ENCODE data around the gene RAD51B.
"Not testable (repeated sequence)": the region's sequence is repeated elsewhere in the genome, so short reads cannot be mapped to it uniquely, and the experiment has no call there.

Gene RAD51B

GRCh38 chr14:67942080-67942710 lies 122.6 kb downstream of the RAD51B start:
- no peak for DNase-seq (ENCODE audit: low read depth in 3 of 3, low spot score in 1 of 3)

DNA sequence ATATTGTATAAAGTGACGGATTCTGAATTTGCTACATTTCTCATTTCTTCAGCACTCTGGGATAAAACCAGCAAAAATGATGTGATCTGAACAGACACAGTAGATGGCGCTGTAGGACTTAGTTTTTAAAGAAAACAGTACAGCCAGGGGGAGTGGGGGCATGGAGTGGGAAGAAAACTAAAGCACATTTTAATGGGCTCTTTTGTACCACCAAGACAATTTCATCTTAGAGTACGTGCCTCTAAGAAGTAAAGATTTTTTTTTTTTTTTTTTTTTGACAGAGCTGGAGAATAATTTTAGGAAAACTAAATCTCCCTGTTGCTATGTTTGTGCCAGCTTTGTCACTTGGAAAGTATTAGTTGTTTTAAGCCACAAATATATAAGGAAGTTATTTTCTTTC lies 124.4 kb downstream of the RAD51B start:
- peak in 1 of 3 donors; percentile 1 for DNase-seq (ENCODE audit: low read depth in 3 of 3, low spot score in 1 of 3)

GRCh38 chr14:67944605-67945004 lies 125.0 kb downstream of the RAD51B start:
- no peak for DNase-seq (ENCODE audit: low read depth in 3 of 3, low spot score in 1 of 3)

- no peak for DNase-seq (ENCODE audit: low read depth in 3 of 3, low spot score in 1 of 3)
Observed at GRCh38 chr14:67949771-67950170, 130.2 kb downstream of the RAD51B start.

DNA sequence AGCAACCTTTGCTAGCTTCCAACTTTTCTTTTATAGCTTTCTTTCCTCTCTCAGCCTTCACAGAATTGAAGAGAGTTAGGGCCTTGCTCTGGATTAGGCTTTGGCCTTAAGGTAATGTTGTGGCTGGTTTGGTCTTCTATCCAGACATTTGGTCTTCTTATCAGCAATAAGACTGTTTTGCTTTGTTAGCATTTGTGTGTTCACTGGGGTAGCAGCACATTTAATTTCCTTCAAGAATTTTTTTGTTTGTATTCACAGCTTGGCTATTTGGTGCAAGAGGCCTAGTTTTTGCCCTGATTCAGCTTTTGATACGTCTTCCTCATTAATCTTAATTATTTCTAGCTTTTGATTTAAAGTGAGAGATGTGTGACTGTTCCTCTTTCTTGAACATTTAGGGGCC lies 130.8 kb downstream of the RAD51B start:
- no peak for DNase-seq (ENCODE audit: low read depth in 3 of 3, low spot score in 1 of 3)

DNA sequence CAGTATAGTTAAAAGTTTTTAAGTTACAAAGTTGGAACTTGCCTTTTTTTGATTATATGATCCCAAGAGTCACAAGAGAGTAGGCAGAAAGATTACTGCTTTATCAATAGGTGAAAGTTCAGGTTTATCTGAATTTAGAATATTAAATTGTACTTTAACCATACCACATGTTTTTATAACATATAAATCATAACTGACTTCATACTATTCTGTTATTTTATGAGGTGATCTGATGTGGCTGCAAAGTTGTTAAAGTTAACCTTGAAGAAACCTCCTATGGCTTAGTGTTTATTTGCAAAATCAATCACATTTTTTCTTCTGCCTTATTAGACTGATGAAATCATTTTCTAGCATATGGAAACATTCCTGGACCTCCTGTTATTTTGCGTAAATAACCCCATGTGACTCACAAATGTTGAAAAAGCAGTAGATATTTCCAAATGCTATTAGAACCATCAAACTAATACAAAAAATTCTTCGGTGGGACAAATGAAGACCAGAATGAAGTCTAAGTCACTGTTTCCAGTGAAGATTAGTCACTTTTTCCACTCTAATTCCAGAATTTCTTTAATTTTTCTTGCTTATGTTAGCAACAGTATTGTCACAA lies 132.1 kb downstream of the RAD51B start:
- no peak for DNase-seq (ENCODE audit: low read depth in 3 of 3, low spot score in 1 of 3)

GRCh38 chr14:67952381-67952780 lies 132.8 kb downstream of the RAD51B start:
- no peak for DNase-seq (ENCODE audit: low read depth in 3 of 3, low spot score in 1 of 3)

DNA sequence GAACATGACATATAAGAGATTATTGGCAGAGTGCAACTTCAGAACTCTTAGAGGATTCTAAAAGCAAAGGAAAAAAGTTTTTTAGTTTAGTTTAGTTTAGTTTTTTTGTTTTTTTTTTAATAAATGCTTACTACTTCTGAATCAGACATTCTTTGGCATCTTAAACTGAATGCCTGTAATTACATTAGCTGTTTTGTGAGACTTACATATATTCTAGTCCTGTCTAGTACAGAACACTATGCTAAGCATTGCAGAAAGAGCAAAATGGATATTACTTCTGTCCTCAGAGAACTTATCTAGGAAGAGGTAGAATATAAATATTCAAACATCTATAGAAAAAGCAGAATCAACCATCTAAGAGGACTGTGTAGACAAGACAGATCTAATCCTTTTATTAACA lies 133.2 kb downstream of the RAD51B start:
- no peak for DNase-seq (ENCODE audit: low read depth in 3 of 3, low spot score in 1 of 3)

DNA sequence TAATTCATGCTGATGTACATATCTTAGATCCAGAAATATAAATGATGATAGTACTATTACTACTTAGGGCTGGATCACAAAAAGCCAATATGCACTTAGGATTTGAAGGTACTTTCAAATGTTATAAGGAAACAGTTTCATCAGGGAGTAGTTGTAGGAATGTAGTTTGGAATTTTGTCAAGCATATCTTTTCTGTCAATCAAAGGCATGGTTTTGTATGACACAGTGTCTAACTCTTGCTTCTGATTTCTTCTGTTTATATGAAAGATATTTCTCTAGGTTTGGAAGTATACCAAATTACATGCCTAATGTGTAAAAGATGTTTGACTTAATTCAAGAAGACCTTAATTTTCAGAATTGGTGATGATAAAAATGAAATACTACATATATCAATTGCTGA lies 135.7 kb downstream of the RAD51B start:
- DNase-seq (ENCODE audit: low read depth in 3 of 3, low spot score in 1 of 3) = no peak

DNA sequence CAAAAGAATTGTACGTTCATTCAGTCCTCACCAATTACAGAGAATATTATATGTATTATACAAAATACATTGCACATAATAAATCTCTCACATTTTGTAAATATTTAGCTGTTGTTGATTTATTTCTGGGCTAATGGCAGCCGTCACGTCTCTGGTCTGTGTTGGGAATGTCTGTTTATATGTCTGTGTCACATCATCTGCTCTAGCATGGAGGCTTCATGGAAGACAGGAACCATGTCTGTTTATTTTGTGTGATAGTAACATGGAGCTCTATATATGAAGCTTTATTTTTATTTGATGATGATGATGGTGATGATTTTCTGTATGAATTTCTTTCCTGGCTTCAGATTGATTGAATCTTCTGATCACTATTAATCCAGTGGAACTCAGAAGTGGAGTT lies 138.4 kb downstream of the RAD51B start:
- no peak for DNase-seq (ENCODE audit: low read depth in 3 of 3, low spot score in 1 of 3)

DNA sequence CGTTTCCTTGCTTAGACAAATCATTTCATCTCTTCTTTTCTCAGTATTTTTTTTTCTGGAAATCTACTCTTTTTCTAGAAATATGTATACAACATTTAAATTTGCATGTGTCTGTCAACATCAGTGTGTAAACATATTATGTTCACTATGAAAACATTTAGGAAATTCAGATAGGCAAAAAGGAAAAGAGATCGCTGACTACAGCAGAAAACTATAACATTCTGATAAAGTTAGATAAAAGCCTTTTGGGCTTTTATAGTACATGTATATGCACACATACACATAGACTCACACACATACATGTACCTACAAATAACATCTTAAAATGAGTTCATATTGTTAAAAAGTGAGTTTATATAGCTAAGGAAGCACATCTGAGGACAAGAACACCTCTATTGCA lies 142.1 kb downstream of the RAD51B start:
- no peak for DNase-seq (ENCODE audit: low read depth in 3 of 3, low spot score in 1 of 3)

- DNase-seq (ENCODE audit: low read depth in 3 of 3, low spot score in 1 of 3) = no peak
Observed at GRCh38 chr14:67962215-67962644, 142.7 kb downstream of the RAD51B start.

- no peak for DNase-seq (ENCODE audit: low read depth in 3 of 3, low spot score in 1 of 3)
Observed at GRCh38 chr14:67963545-67963944, 144.0 kb downstream of the RAD51B start.

GRCh38 chr14:67963960-67964812 lies 144.6 kb downstream of the RAD51B start:
- DNase-seq (ENCODE audit: low read depth in 3 of 3, low spot score in 1 of 3) = no peak

- no peak for DNase-seq (ENCODE audit: low read depth in 3 of 3, low spot score in 1 of 3)
Observed at GRCh38 chr14:67965696-67966095, 146.1 kb downstream of the RAD51B start.

DNA sequence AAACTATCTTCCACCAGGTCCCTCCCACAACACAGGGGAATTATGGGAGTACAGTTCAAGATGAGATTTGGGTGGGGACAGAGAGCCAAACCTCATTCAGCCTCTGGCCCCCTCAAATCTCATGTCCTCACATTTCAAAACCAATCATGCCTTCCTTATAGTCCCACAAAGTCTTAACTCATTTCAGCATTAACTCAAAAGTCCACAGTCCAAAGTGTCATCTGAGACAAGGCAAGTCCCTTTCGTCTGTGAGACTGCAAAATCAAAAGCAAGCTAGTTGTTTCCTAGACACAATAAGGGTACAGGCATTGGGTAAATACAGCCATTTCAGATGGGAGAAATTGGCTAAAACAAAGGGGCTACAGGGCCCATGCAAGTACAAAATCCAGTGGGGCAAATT lies 147.6 kb downstream of the RAD51B start:
- DNase-seq (ENCODE audit: low read depth in 3 of 3, low spot score in 1 of 3) = no peak

DNA sequence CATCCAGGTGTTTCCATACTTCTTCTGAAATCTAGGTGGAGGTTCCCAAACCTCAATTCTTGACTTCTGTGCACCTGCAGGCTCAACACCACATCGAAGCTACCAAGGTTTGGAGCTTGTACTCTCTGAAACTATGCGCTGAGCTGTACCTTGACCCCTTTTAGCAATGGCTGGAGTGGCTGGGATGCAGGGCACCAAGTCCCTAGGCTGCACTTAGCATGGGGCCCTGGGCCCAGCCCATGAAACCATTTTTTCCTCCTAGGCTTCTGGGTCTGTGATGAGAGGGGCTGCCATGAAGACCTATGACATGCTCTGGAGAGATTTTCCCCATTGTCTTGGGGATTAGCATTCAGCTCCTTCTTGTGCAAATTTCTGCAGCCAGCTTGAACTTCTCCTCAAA lies 148.4 kb downstream of the RAD51B start:
- not testable (repeated sequence) for DNase-seq (ENCODE audit: low read depth in 3 of 3, low spot score in 1 of 3)

GRCh38 chr14:67970923-67971322 lies 151.3 kb downstream of the RAD51B start:
- no peak for DNase-seq (ENCODE audit: low read depth in 3 of 3, low spot score in 1 of 3)

DNA sequence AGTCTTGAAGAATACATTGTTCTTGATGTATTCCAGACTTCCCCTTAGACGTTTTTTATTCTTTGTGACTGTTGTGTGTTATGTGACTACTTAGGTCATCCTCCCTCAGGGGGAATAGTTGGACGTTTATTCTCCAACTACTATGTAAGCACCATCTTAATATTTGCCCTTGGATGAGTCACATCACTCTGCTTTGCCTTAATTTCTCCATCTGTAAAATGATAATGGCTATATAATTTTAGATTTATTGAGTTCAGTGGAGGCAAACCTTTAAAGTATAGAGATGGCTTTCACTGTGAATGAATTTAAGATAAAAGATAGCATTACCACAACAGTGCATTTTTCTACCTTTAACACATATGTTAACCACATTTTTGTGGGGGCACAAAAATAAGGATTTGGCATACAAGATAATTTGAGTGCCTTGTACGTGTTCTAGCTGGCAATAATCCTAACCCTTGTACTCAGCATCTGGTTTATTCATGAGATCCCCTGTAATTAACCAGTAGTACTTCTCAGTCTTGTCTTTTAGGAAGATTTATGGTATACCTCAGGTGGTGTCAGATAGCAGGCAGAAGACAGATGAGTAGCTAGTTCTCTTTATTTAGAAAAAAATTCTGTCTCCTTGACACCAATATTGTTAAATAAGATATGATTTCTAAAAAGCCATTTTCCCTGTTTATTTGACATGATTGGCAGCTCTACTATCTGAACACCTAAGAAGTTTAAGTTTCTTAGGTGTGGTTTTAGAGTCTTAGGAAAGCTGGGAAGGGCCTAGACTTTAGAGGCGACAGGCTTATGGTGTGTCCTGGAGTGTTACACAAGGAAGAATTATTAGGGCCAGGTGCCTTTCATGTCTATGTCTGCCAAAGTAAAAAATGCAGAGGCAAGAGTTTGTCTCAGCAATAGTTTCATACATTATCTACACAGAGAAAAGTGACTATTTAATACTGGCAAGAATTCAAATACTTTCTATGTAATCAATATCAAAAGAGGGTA lies 152.3 kb downstream of the RAD51B start:
- DNase-seq (ENCODE audit: low read depth in 3 of 3, low spot score in 1 of 3) = no peak

GRCh38 chr14:67973436-67973835 lies 153.9 kb downstream of the RAD51B start:
- no peak for DNase-seq (ENCODE audit: low read depth in 3 of 3, low spot score in 1 of 3)

DNA sequence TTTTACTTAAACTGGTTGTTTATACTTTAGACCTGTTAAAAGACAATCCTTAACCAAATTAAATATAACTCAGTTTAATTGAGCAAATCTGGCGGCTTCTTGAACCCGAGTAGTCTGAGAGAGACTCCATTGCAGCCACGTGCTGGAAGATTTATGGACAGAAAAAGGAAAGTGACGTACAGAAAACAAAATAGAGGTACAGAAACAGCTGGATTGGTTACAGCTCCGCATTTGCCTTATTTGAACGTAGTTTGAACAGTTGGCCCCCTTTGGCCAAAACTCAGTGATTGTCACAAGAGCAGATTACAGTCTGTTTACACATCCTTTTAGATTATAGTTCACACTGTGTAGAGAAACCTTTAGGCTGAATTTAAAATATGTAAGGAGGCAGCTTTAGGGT lies 155.9 kb downstream of the RAD51B start:
- DNase-seq (ENCODE audit: low read depth in 3 of 3, low spot score in 1 of 3) = no peak

Measured in stimulated activated CD4-positive, alpha-beta T cell treated with anti-CD3 and anti-CD28 coated beads, TNF-alpha, amount 100 ng/mL, for 1 hour (primary cell).